ENCODE measurements around the gene RBMX.
"Not testable (repeated sequence)": the region's sequence is repeated elsewhere in the genome, so short reads cannot be mapped to it uniquely, and the experiment has no call there.

The RBMX gene

GRCh38 chrX:136898752-136899151 is 18.2 kb upstream of the RBMX start:
- not testable (repeated sequence) for H3K27ac Mint-ChIP-seq

DNA sequence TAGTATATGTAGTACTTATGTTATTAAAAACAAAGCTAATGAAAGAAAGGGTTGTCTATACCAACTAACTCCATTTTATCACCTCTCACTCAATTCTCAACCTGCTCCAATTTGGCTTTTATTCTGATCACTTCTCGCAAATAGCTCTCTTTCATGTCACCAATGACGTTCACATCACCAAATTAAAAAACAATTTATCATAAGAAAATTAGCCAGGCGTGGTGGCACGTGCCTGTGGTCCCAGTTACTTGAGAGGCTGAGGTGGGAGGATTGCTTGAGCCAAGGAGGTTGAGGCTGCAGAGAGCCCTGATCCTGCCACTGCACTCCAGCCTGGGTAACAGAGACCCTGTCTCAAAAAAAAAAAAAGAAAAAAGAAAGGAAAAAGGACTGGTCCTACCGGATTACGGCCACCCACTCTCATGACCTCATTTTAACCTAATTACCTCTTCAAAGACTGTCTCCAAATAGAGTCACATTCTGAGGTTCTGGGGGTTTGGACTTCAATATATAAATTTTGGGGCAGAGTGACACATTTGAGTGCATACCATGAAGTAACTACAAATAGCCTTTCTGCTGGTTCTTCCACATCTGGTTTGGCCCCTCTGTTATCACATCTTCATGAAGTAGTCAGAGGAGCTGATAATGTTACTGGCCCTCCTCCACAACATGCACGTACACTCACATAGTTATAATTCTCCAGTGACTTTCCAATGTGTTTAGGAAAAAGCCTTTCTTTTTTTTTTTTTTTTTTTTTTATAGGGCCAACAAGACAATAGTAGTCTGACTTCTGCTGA is 15.8 kb upstream of the RBMX start:
- H3K4me1 Mint-ChIP-seq (ENCODE audit: low read depth) = peaks cover 2% of the 10 kb centered on the region
- H3K9me3 Mint-ChIP-seq = no peaks in the 10 kb centered on the region
- no peak for DNase-seq (ENCODE audit: low spot score)
- H3K36me3 Mint-ChIP-seq (ENCODE audit: low read depth) = no peaks in the 10 kb centered on the region
- H3K27me3 Mint-ChIP-seq (ENCODE audit: low read depth) = no peaks in the 10 kb centered on the region
- no peak overlapping the region for H3K4me3 Mint-ChIP-seq
- no peak overlapping the region for H3K27ac Mint-ChIP-seq

More at GRCh38 chrX:136898752-136899151, 18.2 kb upstream of the RBMX start:
- H3K36me3 Mint-ChIP-seq (ENCODE audit: low read depth); H3K4me1 Mint-ChIP-seq (ENCODE audit: low read depth); H3K27me3 Mint-ChIP-seq (ENCODE audit: low read depth); H3K9me3 Mint-ChIP-seq; DNase-seq (ENCODE audit: low spot score); H3K4me3 Mint-ChIP-seq: not testable (repeated sequence)

DNA sequence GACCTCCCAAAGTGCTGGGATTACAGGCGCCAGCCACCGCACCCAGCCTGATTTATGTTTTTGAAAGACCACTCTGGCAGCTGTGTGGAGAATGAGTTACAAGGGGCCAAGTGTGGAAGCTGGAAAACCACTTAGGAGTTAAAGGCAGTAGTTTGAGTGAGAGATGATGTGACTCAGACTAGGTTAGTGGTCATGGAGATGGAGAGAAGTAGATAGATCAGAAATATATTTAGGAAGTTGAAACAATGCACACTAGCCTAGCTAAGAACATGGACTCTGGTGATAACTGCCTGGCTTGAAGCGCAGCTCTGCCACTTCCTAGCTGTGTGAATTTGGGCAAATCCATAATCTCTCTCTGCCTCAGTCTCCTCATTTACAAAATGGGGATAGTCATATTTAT is 11.9 kb upstream of the RBMX start:
- Mint-ChIP-seq H3K36me3 (ENCODE audit: low read depth) (no peaks in the 10 kb centered on the region), H3K9me3 (no peaks in the 10 kb centered on the region), H3K27me3 (ENCODE audit: low read depth) (no peaks in the 10 kb centered on the region), H3K27ac (no peak overlapping the region), H3K4me1 (ENCODE audit: low read depth) (no peaks in the 10 kb centered on the region), H3K4me3 (no peak overlapping the region)
- DNase-seq (ENCODE audit: low spot score) = no peak

DNA sequence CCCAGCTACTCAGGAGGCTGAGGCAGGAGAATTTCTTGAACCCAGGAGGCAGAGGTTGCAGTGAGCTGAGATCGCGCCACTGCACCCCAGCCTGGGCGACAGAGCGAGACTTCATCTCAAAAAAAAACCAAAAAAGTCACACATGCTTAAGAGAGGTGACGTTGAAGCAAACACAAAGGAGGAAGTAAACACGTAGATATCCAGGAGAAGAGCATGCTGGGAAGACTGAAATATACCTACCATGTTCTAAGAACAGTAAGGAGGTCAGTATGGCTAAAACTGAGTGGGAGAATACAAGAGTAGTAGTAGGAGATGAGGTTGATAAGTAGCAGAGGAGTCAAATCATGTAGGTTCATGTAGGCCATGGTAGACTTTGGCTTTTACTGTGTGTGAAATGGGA is 10.1 kb upstream of the RBMX start:
- H3K4me3 Mint-ChIP-seq; H3K36me3 Mint-ChIP-seq (ENCODE audit: low read depth): not testable (repeated sequence)

DNA sequence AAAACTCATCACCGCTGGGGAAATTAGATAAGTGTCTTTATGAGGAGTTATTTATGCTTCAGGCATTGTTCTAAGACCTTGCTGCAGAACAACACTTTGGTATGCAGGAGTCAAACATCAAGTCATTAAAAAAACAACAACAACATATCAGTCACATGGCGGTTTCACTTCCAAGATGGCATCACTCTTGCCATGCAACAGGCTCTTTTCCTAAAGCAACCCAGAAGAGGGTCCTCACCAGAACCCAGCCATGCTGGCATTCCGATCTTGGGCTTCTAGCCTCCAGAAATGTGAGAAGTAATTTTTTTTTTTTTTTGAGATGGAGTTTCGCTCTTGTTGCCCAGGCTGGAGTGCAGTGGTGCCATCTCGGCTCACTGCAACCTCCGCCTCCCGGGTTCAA is 8.7 kb upstream of the RBMX start:
- Mint-ChIP-seq H3K9me3 (no peaks in the 10 kb centered on the region), H3K36me3 (ENCODE audit: low read depth) (no peaks in the 10 kb centered on the region), H3K27ac (no peak overlapping the region), H3K27me3 (ENCODE audit: low read depth) (no peaks in the 10 kb centered on the region), H3K4me1 (ENCODE audit: low read depth) (peaks cover 9% of the 10 kb centered on the region), H3K4me3 (no peak overlapping the region)
- DNase-seq (ENCODE audit: low spot score) = no peak

More for the DNA sequence above, 10.1 kb upstream of the RBMX start:
- not testable (repeated sequence) for DNase-seq (ENCODE audit: low spot score); H3K4me1 Mint-ChIP-seq (ENCODE audit: low read depth); H3K27ac Mint-ChIP-seq; H3K27me3 Mint-ChIP-seq (ENCODE audit: low read depth); H3K9me3 Mint-ChIP-seq

DNA sequence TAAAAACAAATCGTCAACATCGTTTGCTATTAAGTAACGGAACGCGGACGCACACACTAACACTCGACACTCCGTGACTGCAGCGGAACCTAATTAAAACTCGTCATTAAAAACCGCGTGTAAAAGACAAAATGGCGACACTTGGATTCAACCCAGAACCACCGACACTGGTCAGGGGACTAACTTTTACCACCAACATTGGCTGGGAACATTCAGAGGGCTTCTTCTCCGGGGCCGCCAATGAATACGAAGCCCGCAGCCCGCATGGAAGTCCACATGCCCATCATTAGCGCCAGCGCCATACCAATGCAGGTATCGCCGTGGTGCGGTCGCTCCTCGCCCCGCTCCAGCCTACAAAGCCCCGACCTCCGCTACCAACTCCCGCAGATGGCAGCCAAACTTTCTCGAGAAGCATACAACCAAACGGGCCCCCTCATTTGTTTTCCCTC is 498 bp downstream of the RBMX start:
- peaks cover 12% of the 10 kb centered on the region for H3K4me1 Mint-ChIP-seq (ENCODE audit: low read depth)
- H3K9me3 Mint-ChIP-seq = no peaks in the 10 kb centered on the region
- peak overlapping the region; percentile 98 for H3K27ac Mint-ChIP-seq
- no peak for DNase-seq (ENCODE audit: low spot score)
- H3K36me3 Mint-ChIP-seq (ENCODE audit: low read depth) = peaks cover 38% of the 10 kb centered on the region
- no peaks in the 10 kb centered on the region for H3K27me3 Mint-ChIP-seq (ENCODE audit: low read depth)
- peak overlapping the region; percentile 99 for H3K4me3 Mint-ChIP-seq

DNA sequence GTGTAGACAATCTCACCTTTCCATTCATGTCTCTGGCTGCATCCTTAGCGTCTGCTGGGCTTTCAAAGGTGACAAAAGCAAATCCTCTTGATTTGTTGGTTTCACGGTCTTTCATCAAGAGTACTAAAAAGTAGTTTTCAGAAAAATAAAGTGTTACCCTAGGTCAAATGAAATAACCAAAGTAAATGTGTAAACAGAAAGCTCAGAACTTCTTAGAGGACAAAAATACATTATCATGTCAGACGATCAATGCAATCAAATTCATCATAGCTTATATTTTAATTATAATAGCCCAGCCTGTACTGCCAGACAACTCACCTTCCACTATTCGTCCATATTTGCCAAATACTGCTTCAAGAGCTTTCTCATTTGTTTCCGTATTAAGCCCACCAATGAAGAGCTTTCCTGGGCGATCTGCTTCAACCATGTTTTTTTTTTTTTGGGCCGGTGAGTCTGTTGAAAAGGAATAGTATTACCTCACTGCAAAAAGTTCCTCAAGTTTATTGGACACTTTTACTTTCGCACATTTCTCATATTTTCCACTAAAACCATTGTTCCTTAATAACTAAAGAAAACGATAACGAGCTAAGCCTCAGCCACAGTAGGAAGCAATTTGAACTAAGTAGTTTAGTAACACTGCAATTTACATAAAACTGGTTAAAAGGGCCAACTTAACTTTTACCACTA is 1.4 kb downstream of the RBMX start:
- Mint-ChIP-seq H3K27ac (peak overlapping the region; percentile 98), H3K27me3 (ENCODE audit: low read depth) (no peaks in the 10 kb centered on the region), H3K4me3 (peak overlapping the region; percentile 99), H3K36me3 (ENCODE audit: low read depth) (peaks cover 47% of the 10 kb centered on the region), H3K9me3 (no peaks in the 10 kb centered on the region), H3K4me1 (ENCODE audit: low read depth) (peaks cover 12% of the 10 kb centered on the region)
- DNase-seq (ENCODE audit: low spot score) = no peak

DNA sequence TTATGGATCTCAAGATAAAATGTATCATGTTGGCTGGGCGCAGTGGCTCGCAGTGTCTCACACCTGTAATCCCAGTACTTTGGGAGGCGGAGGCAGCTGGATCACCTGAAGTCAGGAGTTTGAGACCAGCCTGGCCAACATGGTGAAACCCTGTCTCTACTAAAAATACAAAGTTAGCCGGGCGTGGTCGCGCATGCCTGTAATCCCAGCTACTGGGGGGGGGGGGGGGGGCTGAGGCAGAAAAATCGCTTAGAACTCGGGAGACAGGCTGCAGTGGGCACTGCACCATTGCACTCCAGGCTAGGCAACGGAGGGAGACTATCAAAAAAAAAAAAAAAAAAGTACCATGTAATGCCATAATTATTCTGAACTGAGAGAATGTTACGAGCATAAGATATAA is 2.1 kb downstream of the RBMX start:
- DNase-seq (ENCODE audit: low spot score) = no peak
- Mint-ChIP-seq H3K27me3 (ENCODE audit: low read depth) (no peaks in the 10 kb centered on the region), H3K27ac (peak overlapping the region; percentile 45), H3K4me1 (ENCODE audit: low read depth) (peaks cover 12% of the 10 kb centered on the region), H3K36me3 (ENCODE audit: low read depth) (peaks cover 52% of the 10 kb centered on the region), H3K4me3 (peak overlapping the region; percentile 99), H3K9me3 (no peaks in the 10 kb centered on the region)

DNA sequence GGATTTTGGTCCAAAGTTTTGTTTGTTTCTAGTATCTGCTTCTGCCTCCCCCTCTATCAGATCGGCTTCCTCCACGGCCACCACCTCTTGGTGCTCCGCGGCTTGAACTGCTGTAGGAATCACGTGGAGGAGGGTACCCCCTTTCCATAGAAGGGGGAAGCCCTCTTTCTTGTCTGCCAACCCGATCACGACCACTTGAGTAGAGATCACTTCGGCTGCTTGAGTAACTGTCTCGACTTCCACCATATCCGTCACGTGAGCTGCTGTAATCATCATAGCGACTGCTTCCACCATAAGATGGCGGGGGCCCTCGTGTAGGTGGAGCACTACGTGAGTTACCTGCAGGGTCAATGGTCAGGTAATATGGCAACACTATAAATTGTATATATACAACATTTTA is 6.4 kb downstream of the RBMX start:
- H3K27me3 Mint-ChIP-seq (ENCODE audit: low read depth); H3K9me3 Mint-ChIP-seq; H3K27ac Mint-ChIP-seq; H3K4me3 Mint-ChIP-seq; DNase-seq (ENCODE audit: low spot score): not testable (repeated sequence)
- Mint-ChIP-seq H3K36me3 (ENCODE audit: low read depth) (peaks cover 71% of the 10 kb centered on the region), H3K4me1 (ENCODE audit: low read depth) (peaks cover 20% of the 10 kb centered on the region)

GRCh38 chrX:136873210-136873609 is 7.3 kb downstream of the RBMX start:
- not testable (repeated sequence) for H3K4me3 Mint-ChIP-seq; DNase-seq (ENCODE audit: low spot score); H3K27ac Mint-ChIP-seq; H3K9me3 Mint-ChIP-seq; H3K27me3 Mint-ChIP-seq (ENCODE audit: low read depth)
- Mint-ChIP-seq H3K4me1 (ENCODE audit: low read depth) (peaks cover 20% of the 10 kb centered on the region), H3K36me3 (ENCODE audit: low read depth) (peaks cover 71% of the 10 kb centered on the region)

GRCh38 chrX:136872091-136872700 is 8.3 kb downstream of the RBMX start:
- peak overlapping the region; percentile 13 for H3K27ac Mint-ChIP-seq
- H3K27me3 Mint-ChIP-seq (ENCODE audit: low read depth) = no peaks in the 10 kb centered on the region
- H3K36me3 Mint-ChIP-seq (ENCODE audit: low read depth) = peaks cover 71% of the 10 kb centered on the region
- peaks cover 23% of the 10 kb centered on the region for H3K4me1 Mint-ChIP-seq (ENCODE audit: low read depth)
- H3K9me3 Mint-ChIP-seq = no peaks in the 10 kb centered on the region
- H3K4me3 Mint-ChIP-seq = no peak overlapping the region
- no peak for DNase-seq (ENCODE audit: low spot score)

DNA sequence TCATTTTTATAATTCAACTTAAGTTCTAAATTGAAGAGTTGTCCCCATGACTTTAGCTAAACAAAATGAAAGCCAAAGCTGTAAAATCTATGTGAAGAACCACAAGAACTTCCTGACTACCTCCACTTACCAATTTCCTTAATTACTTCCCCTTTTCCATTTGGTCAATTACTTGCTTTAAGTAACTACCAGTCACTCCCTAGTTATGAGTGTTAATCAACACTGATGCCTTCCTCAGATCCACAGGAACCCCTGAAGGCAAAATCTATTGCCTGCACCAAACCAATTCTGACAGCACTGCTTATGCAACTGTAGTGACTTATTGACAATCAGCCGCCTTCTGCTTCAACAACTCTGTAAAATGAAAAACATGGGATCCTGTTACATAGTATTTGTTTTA is 10.5 kb downstream of the RBMX start:
- peaks cover 73% of the 10 kb centered on the region for H3K36me3 Mint-ChIP-seq (ENCODE audit: low read depth)

GRCh38 chrX:136868283-136869055 is 12.1 kb downstream of the RBMX start:
- no peaks in the 10 kb centered on the region for H3K27me3 Mint-ChIP-seq (ENCODE audit: low read depth)
- DNase-seq (ENCODE audit: low spot score) = no peak
- H3K4me1 Mint-ChIP-seq (ENCODE audit: low read depth) = peaks cover 24% of the 10 kb centered on the region
- H3K36me3 Mint-ChIP-seq (ENCODE audit: low read depth) = peaks cover 64% of the 10 kb centered on the region
- no peak overlapping the region for H3K27ac Mint-ChIP-seq
- H3K4me3 Mint-ChIP-seq = no peak overlapping the region
- no peaks in the 10 kb centered on the region for H3K9me3 Mint-ChIP-seq

More for the DNA sequence above, 10.5 kb downstream of the RBMX start:
- H3K4me3 Mint-ChIP-seq = no peak overlapping the region
- no peaks in the 10 kb centered on the region for H3K27me3 Mint-ChIP-seq (ENCODE audit: low read depth)
- H3K4me1 Mint-ChIP-seq (ENCODE audit: low read depth) = peaks cover 28% of the 10 kb centered on the region
- DNase-seq (ENCODE audit: low spot score) = no peak
- peak overlapping the region; percentile 47 for H3K27ac Mint-ChIP-seq
- no peaks in the 10 kb centered on the region for H3K9me3 Mint-ChIP-seq
